HG03342 (cell line): ENCODE data around the gene MICALL2.
A peak's percentile ranks its signal among the peaks of the same experiment; 100 is the strongest.

ENCODE experiments used
- ATAC-seq: cut with Tn5 transposase; IDR thresholded peaks from one replicate; pipeline ENCODE4 v1.9.1; 2021; ENCODE audit warnings: mild to moderate bottlenecking, moderate library complexity; ENCODE audit not compliant: unreplicated experiment

Gene MICALL2

DNA sequence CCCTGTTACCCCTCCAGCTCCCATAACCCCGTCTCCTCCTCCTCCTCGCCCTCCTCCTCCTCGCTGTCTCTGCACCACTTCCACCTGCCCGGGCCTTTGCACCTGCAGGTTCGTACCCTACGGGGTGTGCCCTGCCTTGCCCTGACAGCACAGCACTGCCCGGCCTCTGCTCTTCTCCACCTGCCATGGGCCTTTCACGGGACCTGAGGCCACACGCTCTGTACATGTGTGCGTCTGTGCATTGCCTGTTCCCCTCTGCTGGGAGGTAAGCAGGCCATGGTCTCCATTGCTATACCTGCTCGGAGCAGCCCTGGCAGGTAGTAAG, 40.0 kb downstream of the MICALL2 start:
- no peak for ATAC-seq

DNA sequence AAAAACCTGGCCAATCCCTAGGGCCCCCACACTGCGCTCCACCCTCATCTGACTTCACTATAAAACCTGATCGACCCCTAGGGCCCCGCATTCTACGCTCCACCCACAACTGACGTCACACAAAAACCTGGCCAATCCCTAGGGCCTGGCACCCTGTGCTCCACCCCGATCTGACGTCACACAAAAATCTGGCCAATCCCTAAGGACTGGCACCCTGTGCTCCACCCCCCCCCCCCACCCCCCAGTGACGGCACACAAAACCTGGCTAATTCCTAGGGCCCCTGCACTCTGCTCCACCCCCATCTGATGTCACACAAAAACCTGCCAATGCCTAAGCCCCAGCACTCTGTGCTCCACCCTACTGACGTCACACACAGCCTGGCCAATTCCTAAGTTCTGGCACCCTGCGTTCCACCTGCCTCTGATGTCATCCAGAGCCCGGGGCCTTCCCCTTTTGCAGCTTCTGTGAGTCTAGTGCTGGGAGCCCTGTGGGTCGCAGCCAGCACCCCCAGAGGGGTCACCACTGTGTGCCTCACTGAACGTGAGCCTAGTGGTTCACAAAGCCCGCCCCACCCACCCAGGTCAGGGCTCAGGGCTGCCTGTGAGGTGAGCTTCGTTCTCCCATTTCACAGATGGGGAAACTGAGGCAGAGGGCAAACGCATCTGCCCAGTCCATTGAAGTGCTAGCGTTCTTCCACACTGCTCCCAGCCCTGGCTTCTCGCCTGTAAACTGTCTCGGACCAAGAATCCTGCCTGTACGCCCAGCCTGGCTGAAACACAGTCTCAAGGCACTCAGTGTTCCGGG, 40.6 kb downstream of the MICALL2 start:
- ATAC-seq, result no peak

DNA sequence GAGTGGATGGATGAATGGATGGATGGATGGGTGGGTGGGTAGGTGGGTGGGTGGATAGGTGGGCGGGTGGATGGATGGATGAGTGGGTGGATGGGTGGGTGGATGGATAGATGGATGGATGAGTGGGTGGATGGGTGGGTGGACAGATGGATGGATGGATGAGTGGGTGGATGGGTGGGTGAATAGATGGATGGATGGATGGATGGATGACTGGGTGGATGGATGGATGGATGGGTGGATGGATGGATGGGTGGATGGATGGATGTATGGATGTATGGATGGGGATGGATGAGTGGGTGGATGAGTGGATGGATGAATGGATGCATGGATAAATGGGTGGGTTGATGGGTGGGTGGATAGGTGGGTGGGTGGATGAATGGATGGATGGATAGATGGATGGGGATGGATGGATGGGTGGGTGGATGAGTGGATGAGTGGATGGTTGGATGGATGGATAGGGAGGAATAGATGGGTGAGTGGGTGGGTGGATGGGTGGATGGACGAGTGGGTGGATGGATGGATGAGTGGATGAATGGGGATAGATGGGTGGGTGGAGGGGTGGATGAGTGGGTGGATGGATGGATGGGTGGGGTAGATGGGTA, 43.8 kb downstream of the MICALL2 start:
- ATAC-seq, result no peak

DNA sequence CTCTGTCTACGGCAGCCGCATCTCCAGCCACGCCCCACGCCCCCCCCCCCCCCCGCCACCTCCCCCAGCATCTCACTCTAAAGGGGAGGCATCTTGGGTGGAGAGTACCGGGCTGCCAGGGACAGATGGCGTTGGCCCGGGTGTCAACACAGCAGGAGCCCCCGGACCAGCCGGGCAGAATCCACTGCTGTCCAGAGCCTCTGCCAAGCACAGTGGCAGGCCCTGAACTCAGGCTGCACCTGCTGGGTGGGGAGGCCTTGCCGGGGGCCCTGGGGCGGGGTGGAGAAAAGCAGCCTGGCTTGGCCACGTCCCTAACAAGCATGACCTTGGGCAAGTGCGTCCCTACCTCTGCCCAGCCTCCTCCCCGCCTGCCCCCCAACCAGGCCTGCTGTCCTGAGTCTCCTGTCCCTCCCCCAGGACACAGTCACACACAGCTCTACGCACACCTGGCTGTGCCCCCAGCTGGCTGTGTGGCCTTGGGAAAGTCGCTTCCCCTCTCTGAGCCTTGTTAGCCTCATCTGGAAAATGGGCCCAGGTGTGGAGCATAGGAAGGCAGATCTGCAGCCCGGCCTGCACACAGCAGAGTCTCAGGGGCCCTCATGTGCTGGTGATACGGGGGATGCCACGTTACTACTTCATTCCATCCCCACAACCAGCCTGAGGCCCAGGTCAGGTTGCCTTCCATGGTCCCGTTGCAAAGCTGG, 45.2 kb downstream of the MICALL2 start:
- ATAC-seq, result no peak

DNA sequence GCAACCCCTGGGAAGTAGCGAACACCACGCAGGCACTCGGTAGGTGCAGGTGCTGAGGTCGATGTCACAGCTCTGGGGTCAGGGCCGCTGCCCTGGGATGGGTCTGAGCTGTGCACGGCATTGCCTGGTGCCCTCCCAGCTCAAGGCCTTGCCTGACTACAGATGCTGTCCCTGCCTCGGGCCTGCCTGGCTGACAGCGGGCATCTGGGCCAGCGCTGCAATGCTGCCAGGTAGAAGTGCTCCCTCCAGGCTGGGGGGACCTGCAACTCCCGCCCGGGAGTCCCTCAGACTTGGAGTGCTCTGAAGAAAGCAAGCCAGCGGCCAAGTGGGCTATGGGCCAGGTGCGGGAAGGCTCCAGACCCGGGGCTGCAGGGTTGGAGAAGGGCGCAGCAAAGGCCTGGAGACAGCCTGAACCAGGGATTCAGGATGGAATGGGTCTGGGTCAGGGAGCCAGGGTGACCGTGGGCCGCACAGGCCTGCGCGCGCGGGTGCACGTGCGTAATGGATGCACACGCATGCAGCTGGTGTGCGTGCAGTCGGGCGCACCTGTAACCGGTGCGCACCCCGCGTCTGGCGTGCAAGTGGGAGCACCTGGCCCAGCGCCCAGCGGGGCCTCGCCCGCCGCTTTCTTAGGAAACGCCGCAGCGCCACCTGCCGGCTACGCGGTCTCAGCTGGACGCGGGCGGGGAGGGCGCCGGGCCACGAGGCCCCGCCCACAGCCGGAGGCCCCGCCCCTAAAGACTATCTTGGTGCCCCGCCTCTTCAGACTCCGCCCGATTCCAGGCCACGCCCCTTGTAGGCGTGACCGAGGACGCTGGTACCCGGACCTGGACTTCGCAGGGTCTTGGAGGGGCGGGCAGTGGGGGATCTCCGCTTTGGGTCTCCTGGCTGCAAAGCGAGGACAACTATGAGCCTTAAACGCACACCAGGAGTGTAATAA, 46.7 kb downstream of the MICALL2 start:
- ATAC-seq, result peak; percentile 56

DNA sequence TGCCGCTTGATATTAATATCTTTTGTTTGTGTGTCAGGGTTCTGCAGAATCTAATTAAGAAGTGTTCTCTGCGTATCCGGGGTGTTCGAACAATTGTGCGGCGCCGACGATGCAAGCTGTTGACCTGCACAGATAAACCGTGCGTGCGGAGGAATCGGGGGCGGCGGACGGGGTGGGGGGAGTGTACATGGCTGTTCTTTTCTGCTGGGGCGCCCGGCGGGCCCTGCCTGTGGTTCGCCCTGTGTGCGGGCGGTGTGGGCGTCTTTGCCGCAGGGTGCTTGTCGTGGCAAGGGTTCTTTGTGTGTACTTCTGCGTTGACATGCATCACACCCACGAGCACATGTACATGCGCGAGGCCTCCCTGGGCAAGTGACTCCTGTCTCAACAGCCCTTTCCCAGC, 47.9 kb downstream of the MICALL2 start:
- ATAC-seq, result no peak

DNA sequence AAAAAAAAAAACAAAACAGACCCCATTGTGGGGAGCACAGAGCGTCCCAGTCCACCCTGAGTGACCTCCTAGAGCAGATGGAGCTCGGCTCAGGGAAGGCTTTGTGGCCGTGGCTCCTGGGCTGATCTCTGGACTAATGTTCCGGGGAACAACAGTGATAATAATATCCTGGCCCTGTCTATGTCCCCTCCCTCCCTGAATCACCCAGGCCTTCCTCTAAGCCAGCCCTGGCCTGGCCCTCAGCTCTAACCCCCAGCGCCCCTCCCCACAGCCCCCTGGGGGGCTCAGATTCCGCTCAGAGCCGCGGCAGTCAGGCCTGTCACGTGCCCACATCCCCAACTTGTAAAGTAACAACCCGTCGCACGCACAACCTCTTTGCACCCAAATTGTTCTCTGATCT, 48.3 kb downstream of the MICALL2 start:
- ATAC-seq, result no peak

DNA sequence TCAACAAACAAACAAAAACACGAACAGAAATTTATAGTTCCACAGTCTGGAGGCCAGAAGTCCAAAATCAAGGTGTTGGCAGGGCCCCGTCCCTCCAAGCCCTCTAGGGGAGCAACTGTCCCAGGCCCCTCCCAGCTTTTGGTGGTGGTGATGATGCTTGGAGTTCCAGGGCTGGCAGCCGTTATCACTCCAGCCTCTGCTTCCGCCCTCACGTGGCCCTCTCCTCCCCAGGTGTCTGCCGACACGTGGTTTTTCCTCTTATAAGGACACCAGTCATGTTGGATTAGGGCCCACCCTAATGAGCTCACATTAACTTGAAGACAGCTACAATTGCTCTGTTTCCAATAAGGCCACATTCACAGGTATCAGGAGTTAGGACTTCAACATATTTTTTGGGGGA, 49.7 kb downstream of the MICALL2 start:
- ATAC-seq, result no peak

DNA sequence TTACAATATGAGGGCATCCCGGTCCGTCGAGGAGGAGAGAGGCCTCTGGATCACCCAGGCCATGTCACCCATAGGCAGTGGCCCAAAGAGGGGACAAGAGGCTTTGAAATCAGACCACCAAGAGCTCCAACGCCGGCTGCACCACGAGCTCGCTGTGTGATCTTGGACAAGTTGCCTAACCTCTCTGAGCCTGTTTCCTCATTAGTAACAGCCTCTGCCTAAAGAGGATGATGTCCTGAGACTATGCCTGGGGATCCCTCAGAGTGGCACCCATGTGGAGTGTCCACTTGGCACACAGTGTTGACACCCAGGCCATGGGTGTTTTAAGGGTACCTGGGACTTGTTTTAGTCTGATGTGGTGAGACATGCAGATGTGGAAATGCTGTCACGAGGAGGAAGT, 50.8 kb downstream of the MICALL2 start:
- ATAC-seq, result no peak

DNA sequence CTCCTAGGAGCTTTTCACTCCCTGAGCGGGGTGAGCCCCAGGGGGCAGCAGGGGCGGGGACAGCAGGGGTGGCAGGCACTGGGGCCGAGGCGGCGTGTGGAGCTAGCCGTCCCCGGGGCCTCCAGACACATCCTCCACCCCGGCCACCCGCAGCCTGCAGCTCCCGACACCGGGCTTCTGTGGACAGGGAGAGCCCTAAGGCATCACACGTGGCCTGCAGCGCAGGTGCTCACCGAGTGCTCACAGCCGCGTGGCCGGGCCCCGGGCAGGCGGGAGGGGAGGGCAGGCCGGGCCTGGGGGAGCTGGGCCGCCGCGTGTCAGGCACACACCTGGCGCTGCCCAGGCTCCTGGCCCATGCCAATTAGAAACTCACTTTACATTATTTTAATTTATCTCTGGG, 51.4 kb downstream of the MICALL2 start:
- no peak for ATAC-seq

DNA sequence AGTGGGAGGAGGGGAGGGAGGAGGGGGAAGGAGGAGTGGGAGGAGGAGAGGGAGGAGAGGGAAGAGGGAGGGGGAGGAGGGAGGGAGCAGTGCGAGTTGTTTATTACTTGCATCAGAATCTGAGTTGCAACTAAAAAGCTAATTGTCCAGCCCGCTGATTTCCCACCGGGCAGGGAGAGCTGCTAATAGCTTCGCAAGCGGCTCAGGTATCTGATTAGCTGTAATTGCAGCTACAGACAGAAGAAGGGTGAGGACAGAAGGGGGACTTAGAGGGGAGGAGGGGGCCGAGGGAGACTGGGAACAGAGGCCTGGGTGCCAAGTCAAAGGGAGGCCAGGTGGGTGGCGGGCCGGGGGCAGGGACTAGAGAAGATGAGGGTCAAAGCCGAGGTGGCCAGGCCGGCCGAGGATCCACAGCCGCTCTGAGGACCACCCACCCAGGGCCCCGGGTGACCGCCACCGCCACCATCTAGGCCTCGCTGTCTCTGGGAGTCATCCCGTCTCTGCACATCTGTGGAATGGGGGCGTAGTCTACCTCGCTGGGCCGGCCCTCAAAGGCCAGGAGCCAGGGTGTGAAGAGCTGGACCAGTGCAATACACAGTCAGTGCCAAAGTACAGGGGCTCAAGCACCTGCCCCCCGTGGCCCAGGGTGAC, 54.2 kb downstream of the MICALL2 start:
- no peak for ATAC-seq

DNA sequence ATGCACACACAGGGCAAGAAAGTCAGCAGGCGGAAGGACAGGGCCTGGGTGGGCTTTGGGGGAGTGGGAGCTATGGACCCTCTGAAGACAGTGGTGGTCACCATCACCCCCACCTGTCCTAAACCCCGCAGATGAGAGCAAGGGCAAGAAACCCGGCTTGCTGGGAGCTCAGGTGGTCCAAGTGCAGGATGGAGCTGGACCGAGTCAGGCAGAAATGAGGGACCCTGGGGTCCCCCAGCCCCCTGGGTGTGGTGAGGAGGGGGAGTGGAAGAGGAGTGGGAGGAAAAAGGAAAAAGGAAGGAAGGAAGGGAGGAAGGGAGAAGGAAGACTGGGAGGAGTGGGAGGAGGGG, 54.8 kb downstream of the MICALL2 start:
- ATAC-seq, result no peak

DNA sequence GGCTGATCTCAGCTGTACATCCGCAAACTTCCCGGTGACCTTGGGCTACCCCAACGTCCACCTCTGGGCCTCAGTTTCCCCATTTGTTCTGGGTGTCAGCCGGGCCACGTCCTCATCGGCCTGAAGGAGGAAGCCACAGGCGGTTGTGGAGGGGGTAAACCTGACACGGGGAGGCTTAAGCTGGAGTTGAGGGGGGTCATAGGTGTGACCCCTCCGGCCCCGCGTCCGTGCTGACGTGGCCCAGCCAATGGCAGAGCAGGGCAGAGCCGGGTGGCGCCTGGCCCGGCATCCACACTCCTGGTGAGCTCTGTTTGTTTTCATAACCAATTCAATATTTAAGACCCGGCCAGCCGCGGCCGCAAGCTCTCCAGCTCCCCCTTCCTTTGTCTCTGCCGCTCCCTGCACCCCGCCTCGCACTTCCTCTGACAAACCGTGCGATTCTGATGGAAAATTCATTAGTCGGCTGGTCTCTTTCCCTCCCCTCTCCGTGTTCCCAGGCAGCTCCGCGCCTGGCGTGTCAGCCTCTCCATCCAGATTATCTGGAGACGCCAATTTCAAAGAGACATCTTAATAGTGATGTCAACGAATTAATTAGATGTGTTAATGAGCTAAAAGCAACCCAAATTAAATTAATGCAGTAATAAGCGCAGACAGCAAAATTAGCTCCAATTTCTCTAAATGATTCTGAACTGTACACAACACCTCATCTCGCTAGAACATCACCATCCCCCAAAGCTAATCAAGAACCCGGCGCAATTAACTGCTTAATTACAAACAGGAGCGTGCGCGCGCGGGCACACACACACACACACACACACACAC, 55.4 kb downstream of the MICALL2 start:
- no peak for ATAC-seq

DNA sequence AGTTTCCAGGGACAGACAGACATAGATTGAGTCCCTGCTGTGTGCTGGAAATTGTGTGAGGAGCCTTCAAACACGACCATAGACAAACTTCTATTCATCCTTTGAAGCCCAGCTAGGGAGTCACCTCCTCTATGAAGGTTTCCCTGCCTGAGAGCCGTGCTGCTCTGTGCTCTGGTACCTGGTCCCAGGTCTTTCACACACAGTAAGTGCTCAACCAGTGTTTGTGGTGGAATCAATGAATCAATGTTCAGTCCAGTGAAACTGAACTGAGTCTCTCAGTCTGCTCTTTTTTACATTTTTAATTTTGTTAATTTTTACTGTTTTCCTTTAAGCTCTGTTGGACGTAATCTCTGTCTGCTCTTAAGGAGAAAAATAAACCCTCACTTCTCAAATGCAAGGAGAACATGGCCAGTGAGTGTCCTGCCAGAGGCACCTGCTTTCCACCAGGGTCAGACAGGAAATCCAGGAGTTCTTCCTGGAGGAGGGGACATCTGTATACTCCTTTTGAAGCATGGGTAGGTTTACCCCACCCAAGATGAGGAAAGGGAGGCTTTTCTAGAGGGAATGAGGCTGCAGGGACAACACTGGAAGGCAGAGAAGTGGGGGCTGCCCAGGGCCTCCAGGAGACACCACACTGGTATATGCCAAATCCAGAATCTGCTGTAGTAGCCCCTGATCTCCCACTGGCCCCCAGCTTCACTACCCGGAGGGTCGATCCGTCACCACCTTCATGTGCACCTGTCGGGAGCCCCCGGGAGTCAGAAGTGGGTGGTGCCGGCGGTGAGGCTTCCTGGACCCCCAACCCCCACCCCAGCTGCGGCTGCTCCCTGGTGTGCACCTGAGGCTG, 56.3 kb downstream of the MICALL2 start:
- ATAC-seq, result no peak

DNA sequence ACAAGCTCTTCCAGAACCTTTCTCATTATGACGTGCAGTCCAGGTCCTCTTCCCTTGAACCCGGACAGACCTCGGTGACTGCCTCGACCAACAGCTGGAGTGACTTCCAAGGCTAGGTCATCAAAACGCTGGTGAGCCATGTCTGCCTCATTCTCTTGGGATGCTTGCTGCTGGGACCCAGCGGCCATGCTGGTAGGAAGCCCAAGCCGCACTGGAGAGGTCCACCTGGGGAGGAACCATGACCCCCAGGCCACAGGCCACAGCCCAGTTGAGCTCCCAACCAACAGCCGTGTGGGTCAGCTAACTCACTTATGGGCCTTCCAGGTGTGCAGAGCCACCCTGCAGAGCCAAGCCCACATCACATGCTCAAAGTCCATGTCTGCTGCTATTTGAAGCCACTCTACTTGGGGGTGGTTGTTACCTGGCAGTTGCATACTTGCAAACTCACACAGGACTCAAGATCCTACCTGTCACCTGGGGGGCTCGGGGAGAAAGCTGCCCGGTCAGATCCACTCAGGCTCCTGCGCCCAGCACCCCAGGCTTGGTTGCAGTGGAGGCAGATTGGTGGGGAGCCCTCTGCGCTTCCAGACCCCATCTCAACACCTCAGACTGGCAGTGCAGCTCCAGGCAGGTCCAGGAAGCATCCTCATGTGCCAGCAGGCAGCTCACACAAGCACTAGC, 57.0 kb downstream of the MICALL2 start:
- no peak for ATAC-seq

DNA sequence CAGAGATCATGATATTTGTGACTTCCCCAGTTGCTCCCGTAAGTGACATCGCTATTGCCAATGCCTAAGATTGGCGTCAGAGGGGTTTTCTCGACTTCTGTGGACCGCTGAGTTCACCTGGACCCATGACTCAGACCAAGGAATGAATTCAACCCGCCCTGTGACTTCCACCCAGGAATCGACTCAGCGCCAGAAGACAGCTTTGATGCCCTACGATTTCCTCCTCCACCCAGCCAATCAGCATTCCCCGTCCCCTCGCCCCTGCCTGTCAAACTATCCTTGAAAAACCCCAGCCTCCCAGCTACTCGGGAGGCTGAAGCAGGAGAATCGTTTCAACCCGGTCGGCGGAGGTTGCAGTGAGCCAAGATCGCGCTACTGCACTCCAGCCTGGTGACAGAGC, 58.3 kb downstream of the MICALL2 start:
- no peak for ATAC-seq

DNA sequence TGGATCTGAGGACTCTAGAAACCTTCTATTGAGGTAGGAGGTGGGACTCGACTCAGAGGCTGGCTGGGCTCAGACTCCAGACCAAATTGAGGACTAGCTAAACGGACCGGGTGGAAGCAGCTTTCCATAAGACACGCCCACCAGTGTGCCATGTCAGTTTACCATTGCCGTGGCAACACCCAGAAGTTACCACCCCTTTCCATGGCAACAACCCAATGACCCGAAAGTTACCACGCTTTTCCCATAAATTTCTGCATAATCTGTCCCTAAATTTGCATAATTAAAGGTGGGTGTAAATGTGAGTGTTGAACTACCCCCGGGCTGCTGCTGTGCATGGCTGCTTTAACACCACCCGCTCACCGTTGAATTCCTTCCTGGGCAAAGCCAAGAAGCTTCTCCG, 58.9 kb downstream of the MICALL2 start:
- no peak for ATAC-seq

DNA sequence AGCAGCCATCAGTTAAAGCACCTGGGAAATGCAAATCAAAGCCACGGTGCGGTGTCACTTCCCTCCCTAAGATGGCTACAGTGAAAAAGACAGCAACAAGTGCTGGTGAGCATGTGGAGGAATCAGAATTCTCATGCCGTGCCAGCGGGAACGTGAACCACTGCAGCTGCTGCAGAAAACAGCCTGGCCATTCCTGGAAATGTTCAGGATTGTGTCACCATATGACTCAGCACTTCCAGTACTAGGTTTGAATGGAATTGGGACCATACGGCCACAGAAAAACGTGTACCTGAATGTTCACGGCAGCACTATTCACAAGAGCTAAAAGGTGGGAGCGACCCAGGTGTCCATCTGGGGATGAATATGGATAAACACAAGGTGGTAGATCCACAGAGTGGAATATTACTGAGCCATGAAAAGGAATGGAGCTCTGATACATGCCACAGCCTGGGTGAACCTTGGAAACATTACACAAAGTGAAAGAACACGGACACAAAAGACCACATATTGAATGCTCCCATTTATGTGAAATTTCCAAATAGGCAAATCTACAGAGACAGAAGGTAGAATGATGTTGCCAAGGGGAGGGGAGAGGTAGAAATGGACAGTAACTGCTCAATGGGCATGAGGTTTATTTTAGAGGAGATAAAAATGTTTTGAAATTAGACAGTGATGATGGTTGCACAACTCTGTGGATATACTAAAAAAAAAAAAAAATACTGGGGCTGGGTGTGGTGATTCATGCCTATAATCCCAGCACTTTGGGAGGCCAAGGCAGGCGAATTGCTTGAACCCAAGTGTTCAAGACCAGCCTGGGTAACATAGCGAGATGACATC, 61.6 kb downstream of the MICALL2 start:
- ATAC-seq, result no peak
